Lung (tissue), 12 donors: Measurements from ENCODE around the gene NPL. TPM values are rescaled to one million over a fixed set of nuclear protein-coding genes. Genes with fewer than 3 reads are reported as not detected.

ENCODE experiments used
- ATAC-seq: fragments of 200-7000 bp; cut with Tn5 transposase; one replicate; pipeline ENCODE4 v1.9.1; 2020; ENCODE audit warnings: moderate number of reproducible peaks; ENCODE audit not compliant: insufficient read depth, low FRiP score
- DNase-seq, 3 donors: peaks; one replicate each; pipeline ENCODE4 v3.0.0-alpha.2; 2013 to 2017
- H3K27ac ChIP-seq, 2 donors: one replicate each; pipeline ENCODE4 v1.5.1; 2013; ENCODE audit warnings: mild to moderate bottlenecking in 2 of 2, moderate library complexity in 2 of 2, control low read depth in 1 of 2, inconsistent platforms in 1 of 2, low read depth in 1 of 2, low read length in 1 of 2
- H3K27me3 ChIP-seq, 3 donors: one replicate each; pipeline ENCODE4 v1.5.1; 2013; ENCODE audit warnings: low read length in 2 of 3; ENCODE audit not compliant: control insufficient read depth in 3 of 3, insufficient read depth in 3 of 3
- H3K36me3 ChIP-seq, 4 donors: one replicate each; pipeline ENCODE4 v1.5.1; 2013; ENCODE audit warnings: low read length in 4 of 4, mild to moderate bottlenecking in 1 of 4, moderate library complexity in 1 of 4; ENCODE audit not compliant: control insufficient read depth in 4 of 4, insufficient read depth in 4 of 4
- H3K4me1 ChIP-seq, 5 donors: one replicate each; pipeline ENCODE4 v1.5.1; 2013; ENCODE audit warnings: low read length in 5 of 5, mild to moderate bottlenecking in 2 of 5, moderate library complexity in 1 of 5; ENCODE audit not compliant: control insufficient read depth in 5 of 5, insufficient read depth in 5 of 5
- H3K4me3 ChIP-seq: one replicate; pipeline ENCODE4 v1.5.1; 2013; ENCODE audit warnings: mild to moderate bottlenecking, control low read depth, moderate library complexity
- H3K9ac ChIP-seq, 2 donors: one replicate each; pipeline ENCODE4 v1.5.1; 2013; ENCODE audit warnings: low read length in 2 of 2, control low read depth in 1 of 2; ENCODE audit not compliant: insufficient read depth in 1 of 2
- H3K9me3 ChIP-seq, 4 donors: one replicate each; pipeline ENCODE4 v1.5.1; 2013; ENCODE audit warnings: low read length in 3 of 4, mild to moderate bottlenecking in 1 of 4, moderate library complexity in 1 of 4; ENCODE audit not compliant: control insufficient read depth in 4 of 4, insufficient read depth in 3 of 4
- WGBS, 2 donors: extraction: QIAGEN DNeasy Blood & Tissue Kit; methylation state at CpG; one replicate each; pipeline ENCODE4 v1.1.7; 2013; 5-methylcytosine and 5-hydroxymethylcytosine counted together
- polyA plus RNA-seq, 2 donors: library from polyadenylated mRNA; stranded (reverse); fragments of 200-250 nt; gene quantifications; one replicate each; pipeline ENCODE4 v1.2.1, GENCODE V29; 2013
- total RNA-seq, 2 donors: library from RNA; depleted of rRNA in 1 of 2; stranded (reverse); fragments of >200 nt in 1 of 2; gene quantifications; one replicate each; pipeline ENCODE4 v1.2.1, GENCODE V29; 2014 to 2021
- TF ChIP-seq, protein P1 (sequence below): IDR thresholded peaks from 2 replicates; pipeline ENCODE4 v1.5.1; 2012; ENCODE audit warnings: mild to moderate bottlenecking; ENCODE audit errors: control extremely low read depth, extremely low read depth
- donor health status: control.
- donor health status: control.
- donor health status: Bipolar disorder and iron deficiency.
- donor health status: healthy.
- donor health status: DM: yes; HTN: yes; CAD: no.

NPL gene
- total and polyA plus RNA-seq, 4 donors, result 31.9 to 116 (median 57.3) TPM

DNA sequence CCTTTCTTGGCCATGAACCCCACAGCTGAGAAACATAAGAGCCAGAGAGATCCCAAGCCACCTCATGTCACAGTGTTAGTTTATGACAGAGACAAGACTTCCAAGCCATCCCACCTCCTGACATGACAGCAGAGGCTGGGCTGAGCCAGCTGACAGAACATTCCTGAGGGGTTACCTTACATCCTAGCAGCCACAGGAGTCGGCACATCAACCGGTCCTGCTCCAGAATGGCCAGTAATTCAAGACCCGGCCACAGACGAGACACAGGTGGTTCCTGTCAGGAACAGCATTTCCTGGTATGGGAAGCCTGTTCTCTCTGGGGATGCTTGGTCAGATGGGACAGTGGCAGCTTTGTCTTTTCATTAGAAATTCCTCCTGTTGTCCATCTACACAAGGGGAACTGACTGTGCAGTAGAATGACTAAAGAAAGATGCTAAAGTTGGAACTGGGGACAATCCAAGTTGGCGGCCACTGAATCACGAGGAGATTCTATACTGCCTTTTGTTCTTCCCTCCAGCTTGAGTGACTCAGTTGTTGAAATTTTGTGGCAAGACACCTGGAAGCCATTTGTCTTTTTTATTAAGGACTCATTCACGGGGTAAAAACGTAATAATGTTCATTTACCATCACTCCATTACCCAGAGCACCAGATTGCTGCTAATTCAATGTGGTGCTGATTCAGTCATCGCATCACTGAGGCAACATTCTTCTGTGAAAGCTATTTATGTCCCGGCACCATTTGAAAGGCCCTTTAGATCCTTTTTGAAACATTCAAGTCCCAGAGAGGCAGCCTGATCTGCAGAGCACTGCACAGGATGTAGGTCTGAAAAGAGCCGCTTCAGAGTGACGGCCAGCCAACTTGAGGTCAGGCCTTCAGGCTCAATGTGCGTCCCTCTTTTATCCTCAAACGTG, 37.2 kb upstream of the NPL start:
- Histone ChIP-seq H3K9ac (no peak overlapping the region), H3K4me3 (no peak overlapping the region), H3K9me3 (no peaks in the 10 kb centered on the region), H3K4me1 (no peaks in the 10 kb centered on the region), H3K27me3 (no peaks in the 10 kb centered on the region), H3K36me3 (no peaks in the 10 kb centered on the region), H3K27ac (no peak overlapping the region)
- TF ChIP-seq, protein P1, sequence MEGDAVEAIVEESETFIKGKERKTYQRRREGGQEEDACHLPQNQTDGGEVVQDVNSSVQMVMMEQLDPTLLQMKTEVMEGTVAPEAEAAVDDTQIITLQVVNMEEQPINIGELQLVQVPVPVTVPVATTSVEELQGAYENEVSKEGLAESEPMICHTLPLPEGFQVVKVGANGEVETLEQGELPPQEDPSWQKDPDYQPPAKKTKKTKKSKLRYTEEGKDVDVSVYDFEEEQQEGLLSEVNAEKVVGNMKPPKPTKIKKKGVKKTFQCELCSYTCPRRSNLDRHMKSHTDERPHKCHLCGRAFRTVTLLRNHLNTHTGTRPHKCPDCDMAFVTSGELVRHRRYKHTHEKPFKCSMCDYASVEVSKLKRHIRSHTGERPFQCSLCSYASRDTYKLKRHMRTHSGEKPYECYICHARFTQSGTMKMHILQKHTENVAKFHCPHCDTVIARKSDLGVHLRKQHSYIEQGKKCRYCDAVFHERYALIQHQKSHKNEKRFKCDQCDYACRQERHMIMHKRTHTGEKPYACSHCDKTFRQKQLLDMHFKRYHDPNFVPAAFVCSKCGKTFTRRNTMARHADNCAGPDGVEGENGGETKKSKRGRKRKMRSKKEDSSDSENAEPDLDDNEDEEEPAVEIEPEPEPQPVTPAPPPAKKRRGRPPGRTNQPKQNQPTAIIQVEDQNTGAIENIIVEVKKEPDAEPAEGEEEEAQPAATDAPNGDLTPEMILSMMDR, result no peak
- 61 to 71% methylated on average over 14 of the region's 14 CpGs for WGBS, 2 donors
- DNase-seq (peak; percentile 16 to 35 (median 28)), ATAC-seq (no peak)

DNA sequence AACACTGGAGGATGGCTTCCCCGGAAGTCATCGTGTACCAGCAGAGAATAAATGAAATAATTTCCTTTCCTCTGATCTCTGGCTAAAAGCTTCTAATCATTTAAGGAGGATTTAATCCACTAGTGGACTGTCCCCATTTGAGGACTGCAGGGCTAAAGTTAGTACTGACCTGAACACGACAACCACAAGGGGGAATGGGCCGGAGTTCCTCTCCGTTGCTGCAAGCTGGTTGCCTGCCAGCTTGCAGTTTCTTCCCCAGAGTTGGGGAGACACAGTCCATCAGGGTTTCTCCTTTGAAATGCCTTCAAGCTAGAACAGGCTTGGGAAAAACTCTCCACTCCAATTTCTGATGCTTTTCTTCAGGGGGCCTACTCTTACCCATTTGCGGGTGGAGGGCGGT, 35.5 kb upstream of the NPL start:
- TF ChIP-seq, protein P1, result no peak
- no peak overlapping the region for H3K27ac ChIP-seq
- H3K36me3 ChIP-seq, result no peaks in the 10 kb centered on the region
- WGBS, 2 donors, result 76 to 77% methylated on average over 7 of the region's 7 CpGs
- no peaks in the 10 kb centered on the region for H3K9me3 ChIP-seq
- DNase-seq (no peak), ATAC-seq (no peak)
- no peak overlapping the region for H3K4me3 ChIP-seq
- no peaks in the 10 kb centered on the region for H3K4me1 ChIP-seq
- H3K9ac ChIP-seq, result no peak overlapping the region
- no peaks in the 10 kb centered on the region for H3K27me3 ChIP-seq

DNA sequence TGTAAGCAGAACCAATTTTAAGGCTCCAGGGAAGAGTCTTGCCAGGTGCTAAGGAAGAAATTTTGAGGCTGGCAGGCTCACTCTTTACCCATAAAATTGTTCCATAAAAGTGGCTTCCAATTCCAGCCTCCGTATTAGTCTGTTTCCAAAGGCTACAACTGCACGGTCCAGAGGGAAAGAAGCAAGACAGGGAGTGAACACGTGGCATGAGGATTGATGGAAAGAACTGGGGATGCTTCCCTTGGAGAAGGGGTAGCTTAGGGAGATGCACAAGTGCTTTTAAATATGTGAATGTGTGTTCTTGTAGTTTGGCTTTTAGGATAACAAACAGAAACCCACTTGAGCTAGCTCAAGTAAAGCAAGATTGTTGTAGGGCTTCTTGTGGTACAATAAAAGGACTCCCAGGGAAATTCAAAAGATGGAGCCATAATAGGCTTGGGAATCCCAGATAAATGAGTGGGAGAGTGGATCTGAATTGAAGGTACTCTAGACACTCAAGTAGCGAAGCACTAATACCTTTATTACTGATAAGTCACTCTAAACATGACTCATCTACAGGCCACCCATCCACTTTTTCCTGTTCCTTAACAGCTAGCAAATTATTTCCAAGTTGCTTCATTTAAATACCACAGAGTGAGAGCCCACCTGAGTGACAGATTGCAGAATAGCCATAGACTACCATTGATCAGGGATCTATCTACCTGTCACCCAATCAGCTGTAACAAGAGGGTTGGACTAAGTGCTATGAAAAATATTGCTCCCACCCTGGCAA, 34.8 kb upstream of the NPL start:
- ATAC-seq (no peak), DNase-seq (no peak)
- TF ChIP-seq, protein P1, result no peak
- Histone ChIP-seq H3K27ac (no peak overlapping the region), H3K9me3 (no peaks in the 10 kb centered on the region), H3K36me3 (no peaks in the 10 kb centered on the region), H3K27me3 (no peaks in the 10 kb centered on the region), H3K4me1 (no peaks in the 10 kb centered on the region), H3K9ac (no peak overlapping the region), H3K4me3 (no peak overlapping the region)
- 67 to 87% methylated on average over 4 of the region's 4 CpGs for WGBS, 2 donors
